Sigmoid colon (tissue), 7 donors: ENCODE data around the gene TES. TPM values are rescaled to one million over a fixed set of nuclear protein-coding genes. Genes with fewer than 3 reads are reported as not detected.

Experiments
- DNase-seq: peaks from one replicate; pipeline ENCODE4 v3.0.0-alpha.2; 2019
- H3K27ac ChIP-seq, 4 donors: fragments of 200-600 bp; sonication (generic); one replicate each; pipeline ENCODE4 v1.5.1; 2016 to 2019; ENCODE audit warnings: mild to moderate bottlenecking in 1 of 4
- H3K27me3 ChIP-seq, 3 donors: fragments of 200-600 bp; sonication (generic); one replicate each; pipeline ENCODE4 v1.5.1; 2019; ENCODE audit warnings: mild to moderate bottlenecking in 1 of 3
- H3K36me3 ChIP-seq, 4 donors: fragments of 200-600 bp; sonication (generic); one replicate each; pipeline ENCODE4 v1.5.1; 2016 to 2019
- H3K4me1 ChIP-seq, 4 donors: fragments of 200-600 bp; sonication (generic); one replicate each; pipeline ENCODE4 v1.5.1; 2017 to 2019
- H3K4me3 ChIP-seq, 4 donors: fragments of 200-600 bp; sonication (generic); one replicate each; pipeline ENCODE4 v1.5.1; 2017 to 2019; ENCODE audit warnings: mild to moderate bottlenecking in 2 of 4, moderate library complexity in 1 of 4
- H3K9me3 ChIP-seq, 4 donors: fragments of 200-600 bp in 3 of 4; sonication (generic) in 3 of 4; one replicate each; pipeline versions ENCODE4 v1.5.1 to v1.6.1; 2013 to 2019
- CTCF ChIP-seq, 4 experiments: fragments of 450-650 bp in 3 of 4; fragments of 200-600 bp in 1 of 4; IDR thresholded peaks; one replicate each; pipeline ENCODE4 v1.5.1; 2016 to 2019; ENCODE audit warnings: antibody characterized with exemption in 4 of 4, mild to moderate bottlenecking in 3 of 4, moderate library complexity in 2 of 4
- EP300 ChIP-seq, 4 donors: sonication (generic); formaldehyde crosslinking; IDR thresholded peaks; one replicate each; pipeline ENCODE4 v1.6.1; 2017; ENCODE audit warnings: antibody characterized with exemption in 4 of 4
- POLR2A ChIP-seq, 2 donors: fragments of 450-650 bp; IDR thresholded peaks; one replicate each; pipeline ENCODE4 v1.6.1; 2016; ENCODE audit warnings: antibody characterized with exemption in 2 of 2, mild to moderate bottlenecking in 2 of 2, moderate library complexity in 2 of 2
- POLR2AphosphoS5 ChIP-seq, 4 donors: sonication (generic); formaldehyde crosslinking; IDR thresholded peaks; one replicate each; pipeline ENCODE4 v1.6.1; 2017; ENCODE audit warnings: antibody characterized with exemption in 4 of 4
- WGBS, 2 donors: extraction: QIAGEN DNeasy Blood & Tissue Kit; methylation state at CpG; one replicate each; pipeline ENCODE4 v1.1.7; 2013; 5-methylcytosine and 5-hydroxymethylcytosine counted together
- intact Hi-C: fragments of 100-400 bp; cut with DNase I; formaldehyde crosslinking; loops from one replicate; pipeline ENCODE4 v1.15.1; 2023
- polyA plus RNA-seq, 3 donors: library from polyadenylated mRNA; stranded (reverse); fragments of 200-250 nt; gene quantifications; one replicate each; pipeline ENCODE4 v1.2.3, GENCODE V29; 2013
- total RNA-seq, 4 donors: library from RNA; depleted of rRNA; stranded (reverse); fragments of >200 nt; gene quantifications; one replicate each; pipeline ENCODE4 v1.1.0, GENCODE V29; 2016
- donor health status: healthy with polysubstance abuse.
- donor health status: Bipolar disorder and iron deficiency.
- donor health status: healthy.

The TES gene
- total and polyA plus RNA-seq, 7 donors: 53.5 to 514 (median 289) TPM

GRCh38 chr7:116230191-116231005, 20.1 kb downstream of the TES start:
- H3K36me3 ChIP-seq: no peaks in the 10 kb centered on the region
- H3K27me3 ChIP-seq: no peaks in the 10 kb centered on the region
- H3K27ac ChIP-seq: peak overlapping the region; percentile 77 to 97 (median 94)
- TF ChIP-seq CTCF (IDR thresholded peaks at IDR 0.05) (no peak), POLR2AphosphoS5 (IDR thresholded peaks at IDR 0.05) (peak in 1 of 4 donors; percentile 24), POLR2A (IDR thresholded peaks at IDR 0.05) (no peak), EP300 (IDR thresholded peaks at IDR 0.05) (no peak)
- peaks cover 0 to 96% (median 80%) of the 10 kb centered on the region in 4 donors for H3K4me1 ChIP-seq
- intact Hi-C loops: loop anchor here (10.0 kb wide), 1 partner anchor 634 kb away; the partner anchor contains the start of gene CAPZA2
- no peak overlapping the region for H3K4me3 ChIP-seq
- no peaks in the 10 kb centered on the region for H3K9me3 ChIP-seq
- 78 to 87% methylated on average over 4 of the region's 4 CpGs for WGBS, 2 donors
- no peak for DNase-seq

- no peak for TF ChIP-seq CTCF (IDR thresholded peaks at IDR 0.05)
- H3K36me3 ChIP-seq: no peaks in the 10 kb centered on the region
- peaks cover 0 to 95% (median 82%) of the 10 kb centered on the region in 4 donors for H3K4me1 ChIP-seq
- intact Hi-C loops: loop anchor here (10.0 kb wide), 1 partner anchor 633 kb away; the partner anchor contains the start of gene CAPZA2
- peak overlapping the region; percentile 77 to 97 (median 94) for H3K27ac ChIP-seq
- no peaks in the 10 kb centered on the region for H3K9me3 ChIP-seq
- 96 to 99% methylated on average over 2 of the region's 2 CpGs for WGBS, 2 donors
- no peak for DNase-seq
- no peaks in the 10 kb centered on the region for H3K27me3 ChIP-seq
- no peak overlapping the region for H3K4me3 ChIP-seq
These were observed 21.2 kb downstream of the TES start for GRCh38 chr7:116231543-116231942.

GRCh38 chr7:116231949-116232348, 21.6 kb downstream of the TES start:
- WGBS, 2 donors: 21 to 27% methylated on average over 1 of the region's 1 CpG
- Histone ChIP-seq H3K27ac (peak overlapping the region; percentile 77 to 97 (median 94)), H3K36me3 (no peaks in the 10 kb centered on the region), H3K4me1 (peaks cover 0 to 97% (median 81%) of the 10 kb centered on the region in 4 donors), H3K4me3 (no peak overlapping the region), H3K27me3 (no peaks in the 10 kb centered on the region), H3K9me3 (no peaks in the 10 kb centered on the region)
- DNase-seq: no peak
- TF ChIP-seq POLR2AphosphoS5 (IDR thresholded peaks at IDR 0.05): no peak
- TF ChIP-seq POLR2A (IDR thresholded peaks at IDR 0.05): no peak
- no peak for TF ChIP-seq CTCF (IDR thresholded peaks at IDR 0.05)
- TF ChIP-seq EP300 (IDR thresholded peaks at IDR 0.05): no peak
- intact Hi-C loops: loop anchor here (10.0 kb wide), 1 partner anchor 633 kb away; the partner anchor contains the start of gene CAPZA2

- TF ChIP-seq EP300 (IDR thresholded peaks at IDR 0.05): no peak
- TF ChIP-seq POLR2AphosphoS5 (IDR thresholded peaks at IDR 0.05): no peak
- TF ChIP-seq POLR2A (IDR thresholded peaks at IDR 0.05): no peak
- no peak for TF ChIP-seq CTCF (IDR thresholded peaks at IDR 0.05)
- no peak overlapping the region for H3K4me3 ChIP-seq
- peak overlapping the region; percentile 77 to 97 (median 94) for H3K27ac ChIP-seq
- H3K36me3 ChIP-seq: peaks cover 0 to 2% (median 0%) of the 10 kb centered on the region in 4 donors
- H3K27me3 ChIP-seq: no peaks in the 10 kb centered on the region
- DNase-seq: no peak
- H3K9me3 ChIP-seq: no peaks in the 10 kb centered on the region
- peaks cover 0 to 98% (median 81%) of the 10 kb centered on the region in 4 donors for H3K4me1 ChIP-seq
- intact Hi-C loops: loop anchor here (10.0 kb wide), 1 partner anchor 632 kb away; the partner anchor contains the start of gene CAPZA2
These were observed 22.0 kb downstream of the TES start for GRCh38 chr7:116232350-116232749.
